Brain microvascular endothelial cell (primary cell): ENCODE measurements around the gene PNKD.

ENCODE experiments used
- DNase-seq: peaks from one replicate; pipeline ENCODE4 v3.0.0-alpha.2; 2020
- H3K27ac ChIP-seq: fragments of 250-450 bp; sonication (Bioruptor Pico); 2 replicates; pipeline ENCODE4 v1.5.1; 2020; ENCODE audit warnings: mild to moderate bottlenecking, moderate library complexity
- H3K27me3 ChIP-seq: fragments of 250-450 bp; sonication (Bioruptor Pico); replicated peaks from 2 replicates; pipeline ENCODE4 v1.5.1; 2020; ENCODE audit warnings: mild to moderate bottlenecking
- H3K36me3 ChIP-seq: fragments of 250-450 bp; sonication (Bioruptor Pico); replicated peaks from 2 replicates; pipeline ENCODE4 v1.5.1; 2020; ENCODE audit warnings: mild to moderate bottlenecking
- H3K4me3 ChIP-seq: 2 replicates; pipeline ENCODE4 v1.5.1; 2011; ENCODE audit warnings: low read depth, mild to moderate bottlenecking, control low read depth, low read length, moderate library complexity
- CTCF ChIP-seq: IDR thresholded peaks from 2 replicates; pipeline ENCODE4 v1.5.1; 2011; ENCODE audit warnings: low read depth, mild to moderate bottlenecking, moderate library complexity, low read length, control low read depth, inconsistent platforms; ENCODE audit errors: missing control alignments
- in situ Hi-C: cut with HindIII; loops from 2 replicates; pipeline ENCODE4 v1.10.0; 2017; ENCODE audit warnings: low sequenced_read_pairs, low pct_ligation_motif_present

The PNKD gene

DNA sequence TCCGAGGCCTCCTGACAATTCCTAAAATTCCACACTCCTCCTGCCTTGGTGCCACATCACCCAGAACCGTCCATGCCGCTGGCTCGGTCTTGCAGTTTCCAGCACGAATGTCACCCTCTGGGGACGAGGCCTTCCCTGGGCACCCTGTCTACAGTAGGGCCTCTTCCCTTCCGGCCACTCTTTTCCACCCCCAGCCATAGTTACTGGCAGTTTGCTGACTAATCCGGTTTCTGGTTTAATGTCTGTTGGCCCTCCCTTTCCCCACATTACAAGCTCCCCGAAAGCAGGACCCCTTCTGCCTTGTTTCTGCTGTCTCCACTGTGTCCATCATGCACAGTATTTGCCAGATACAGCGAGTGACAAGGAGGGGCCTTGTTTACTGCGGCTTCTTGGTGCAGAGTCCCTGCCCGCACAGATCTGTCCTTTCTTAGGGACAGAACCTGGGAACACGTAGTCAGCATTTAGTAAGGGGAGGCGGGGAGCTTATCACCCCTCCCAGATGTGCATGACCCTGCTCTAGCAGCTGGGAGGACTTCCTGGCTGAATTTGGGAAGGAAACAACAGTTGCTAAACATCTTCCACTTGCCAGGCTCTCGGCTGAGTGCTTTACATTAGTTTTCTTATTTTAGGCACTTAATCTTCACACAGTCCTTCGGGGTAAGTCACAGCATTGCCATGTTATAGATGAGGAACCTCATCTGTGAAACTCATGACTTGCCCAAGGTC lies 62.8 kb downstream of the PNKD start:
- H3K27me3 ChIP-seq, result no peaks in the 10 kb centered on the region
- in situ Hi-C loops, result no loop called here
- no peak overlapping the region for H3K4me3 ChIP-seq
- TF ChIP-seq CTCF, result no peak
- no peak overlapping the region for H3K27ac ChIP-seq
- no peaks in the 10 kb centered on the region for H3K36me3 ChIP-seq
- no peak for DNase-seq

- Histone ChIP-seq H3K4me3 (no peak overlapping the region), H3K27me3 (no peaks in the 10 kb centered on the region), H3K27ac (no peak overlapping the region), H3K36me3 (no peaks in the 10 kb centered on the region)
- in situ Hi-C loops, result no loop called here
- DNase-seq, result no peak
- TF ChIP-seq CTCF, result no peak
Measured at GRCh38 chr2:218334531-218334930, 64.2 kb downstream of the PNKD start.

- no peaks in the 10 kb centered on the region for H3K36me3 ChIP-seq
Measured at GRCh38 chr2:218340656-218341055, 70.3 kb downstream of the PNKD start.

GRCh38 chr2:218341381-218341780 lies 71.1 kb downstream of the PNKD start:
- no peak for TF ChIP-seq CTCF
- no peaks in the 10 kb centered on the region for H3K36me3 ChIP-seq
- in situ Hi-C loops, result no loop called here
- no peak overlapping the region for H3K27ac ChIP-seq
- no peak overlapping the region for H3K4me3 ChIP-seq
- no peaks in the 10 kb centered on the region for H3K27me3 ChIP-seq
- DNase-seq, result no peak

More at GRCh38 chr2:218340656-218341055, 70.3 kb downstream of the PNKD start:
- H3K4me3 ChIP-seq, result no peak overlapping the region
- no peaks in the 10 kb centered on the region for H3K27me3 ChIP-seq
- H3K27ac ChIP-seq, result no peak overlapping the region
- in situ Hi-C loops, result no loop called here
- no peak for TF ChIP-seq CTCF
- no peak for DNase-seq

- Histone ChIP-seq H3K27me3 (no peaks in the 10 kb centered on the region), H3K4me3 (no peak overlapping the region), H3K27ac (no peak overlapping the region), H3K36me3 (no peaks in the 10 kb centered on the region)
- in situ Hi-C loops, result no loop called here
- DNase-seq, result no peak
- TF ChIP-seq CTCF, result no peak
Measured at GRCh38 chr2:218342837-218343236, 72.5 kb downstream of the PNKD start.

GRCh38 chr2:218343591-218343990 lies 73.3 kb downstream of the PNKD start:
- Histone ChIP-seq H3K27me3 (no peaks in the 10 kb centered on the region), H3K27ac (no peak overlapping the region), H3K36me3 (no peaks in the 10 kb centered on the region), H3K4me3 (no peak overlapping the region)
- in situ Hi-C loops, result no loop called here
- no peak for TF ChIP-seq CTCF
- peak; percentile 67 for DNase-seq
